Natural killer cell (primary cell): ENCODE data around the gene SDCBP2. TPM values are rescaled to one million over a fixed set of nuclear protein-coding genes. Genes with fewer than 3 reads are reported as not detected.

ENCODE experiments used
- ATAC-seq, 3 donors: fragments of 150-1000 bp in 2 of 3; fragments of 200-7000 bp in 1 of 3; cut with Tn5 transposase; 1 replicate in 1 of 3; 2 replicates in 2 of 3; pipeline ENCODE4 v1.10.0; 2021; ENCODE audit warnings: mild to moderate bottlenecking in 2 of 3, moderate library complexity in 2 of 3
- DNase-seq, 2 donors: peaks; one replicate each; pipeline versions ENCODE4 v3.0.0 to v3.0.0-alpha.2; 2013 to 2021; ENCODE audit warnings: mixed read lengths in 1 of 2
- H3K27ac ChIP-seq: one replicate; pipeline ENCODE4 v1.5.1; 2013; ENCODE audit warnings: mild to moderate bottlenecking, low read length
- H3K27me3 ChIP-seq: one replicate; pipeline ENCODE4 v1.6.1; 2013; ENCODE audit warnings: low read length; ENCODE audit not compliant: control insufficient read depth, insufficient read depth
- H3K36me3 ChIP-seq: one replicate; pipeline ENCODE4 v1.6.1; 2013; ENCODE audit warnings: low read length; ENCODE audit not compliant: control insufficient read depth, insufficient read depth
- H3K4me1 ChIP-seq: one replicate; pipeline ENCODE4 v1.6.1; 2013; ENCODE audit warnings: low read length; ENCODE audit not compliant: control insufficient read depth, insufficient read depth
- H3K4me3 ChIP-seq: one replicate; pipeline ENCODE4 v1.5.1; 2013; ENCODE audit warnings: low read length
- H3K9me3 ChIP-seq: one replicate; pipeline ENCODE4 v1.6.1; 2013; ENCODE audit warnings: low read length; ENCODE audit not compliant: control insufficient read depth, insufficient read depth
- H3K27ac Mint-ChIP-seq, 2 donors: one replicate each; pipeline ENCODE4 v1.8.0; 2022; ENCODE audit warnings: mild to moderate bottlenecking in 2 of 2, mixed read lengths in 2 of 2, moderate library complexity in 1 of 2
- H3K27me3 Mint-ChIP-seq, 2 donors: one replicate each; pipeline ENCODE4 v1.8.0; 2022; ENCODE audit warnings: low read depth in 2 of 2, mixed read lengths in 2 of 2
- H3K36me3 Mint-ChIP-seq: one replicate; pipeline ENCODE4 v1.8.0; 2022; ENCODE audit warnings: mixed read lengths
- H3K4me1 Mint-ChIP-seq, 2 donors: one replicate each; pipeline ENCODE4 v1.8.0; 2022; ENCODE audit warnings: mixed read lengths in 2 of 2
- H3K4me3 Mint-ChIP-seq: one replicate; pipeline ENCODE4 v1.8.0; 2022; ENCODE audit warnings: mild to moderate bottlenecking, moderate library complexity, mixed read lengths
- H3K9me3 Mint-ChIP-seq, 2 donors: one replicate each; pipeline ENCODE4 v1.8.0; 2022; ENCODE audit warnings: mixed read lengths in 2 of 2
- CTCF ChIP-seq: fragments of 200-600 bp; IDR thresholded peaks from one replicate; pipeline ENCODE4 v1.8.0; 2022; ENCODE audit warnings: antibody characterized with exemption
- WGBS: methylation state at CpG from one replicate; pipeline ENCODE4 v1.1.7; 2013; ENCODE audit warnings: missing lambda C conversion rate; ENCODE audit not compliant: insufficient coverage; 5-methylcytosine and 5-hydroxymethylcytosine counted together
- intact Hi-C: fragments of 100-400 bp; cut with micrococcal nuclease; formaldehyde crosslinking; loops from one replicate; pipeline ENCODE4 v1.14.2; 2022
- total RNA-seq, 4 donors: library from RNA; stranded (reverse); fragments of 120-200 nt in 1 of 4; gene quantifications; one replicate each; pipeline versions ENCODE4 v1.2.3 to v1.2.4, GENCODE V29; 2013 to 2022

The SDCBP2 gene
- total RNA-seq, 3 donors from 2014 or later (not counting 1 experiment from before 2014, with no cell fraction given) = 2.0 to 2.7 (median 2.6) TPM

DNA sequence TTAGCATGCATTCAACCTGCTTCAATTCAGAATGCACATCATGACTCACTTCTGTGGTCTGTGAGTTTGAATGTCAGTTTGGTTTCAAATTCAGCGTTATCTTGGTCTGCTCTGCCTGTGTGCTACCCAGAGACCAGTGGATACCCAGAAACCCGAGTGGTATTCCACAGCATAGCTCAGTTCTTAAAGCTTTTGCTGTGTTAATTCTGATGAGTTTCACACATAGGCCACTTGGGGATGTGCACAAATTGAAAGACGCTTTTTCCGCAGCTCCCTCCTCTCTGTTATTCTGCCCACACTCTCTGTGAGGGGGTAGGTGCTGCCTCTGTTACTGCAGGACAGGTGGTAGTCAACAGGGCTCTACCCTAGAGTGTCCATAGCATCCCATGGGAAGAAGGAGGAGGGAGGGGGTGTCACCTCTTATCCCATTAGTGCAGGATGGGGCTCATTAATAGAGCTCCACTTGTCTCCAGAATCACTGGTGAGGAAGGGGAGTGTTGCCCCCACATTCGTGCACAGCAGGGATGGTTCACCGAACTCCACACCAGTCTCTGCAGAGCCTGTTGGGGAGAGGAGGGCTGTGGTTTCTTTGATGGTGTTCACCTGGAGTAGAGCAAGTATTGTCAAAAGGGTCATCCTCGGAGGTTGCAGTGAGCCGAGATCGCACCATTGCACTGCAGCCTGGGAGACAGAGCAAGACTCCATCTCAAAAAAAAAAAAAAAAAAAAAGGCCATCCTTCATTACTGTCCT, 29.2 kb upstream of the SDCBP2 start:
- 78% methylated on average over 9 of the region's 9 CpGs for WGBS
- Histone ChIP-seq H3K4me1 (peaks cover 6% of the 10 kb centered on the region), H3K4me3 (no peak overlapping the region), H3K27ac (no peak overlapping the region), H3K27me3 (no peaks in the 10 kb centered on the region), H3K36me3 (peaks cover 13% of the 10 kb centered on the region), H3K9me3 (no peaks in the 10 kb centered on the region)
- no peak for TF ChIP-seq CTCF
- no peak for DNase-seq
- peaks cover 10 to 15% of the 10 kb centered on the region in 2 donors for H3K4me1 Mint-ChIP-seq
- H3K4me3 Mint-ChIP-seq = no peak overlapping the region
- H3K27ac Mint-ChIP-seq = no peak overlapping the region
- no peaks in the 10 kb centered on the region for H3K27me3 Mint-ChIP-seq
- ATAC-seq = no peak
- peaks cover 29% of the 10 kb centered on the region for H3K36me3 Mint-ChIP-seq
- intact Hi-C loops = no loop called here
- H3K9me3 Mint-ChIP-seq = no peaks in the 10 kb centered on the region

DNA sequence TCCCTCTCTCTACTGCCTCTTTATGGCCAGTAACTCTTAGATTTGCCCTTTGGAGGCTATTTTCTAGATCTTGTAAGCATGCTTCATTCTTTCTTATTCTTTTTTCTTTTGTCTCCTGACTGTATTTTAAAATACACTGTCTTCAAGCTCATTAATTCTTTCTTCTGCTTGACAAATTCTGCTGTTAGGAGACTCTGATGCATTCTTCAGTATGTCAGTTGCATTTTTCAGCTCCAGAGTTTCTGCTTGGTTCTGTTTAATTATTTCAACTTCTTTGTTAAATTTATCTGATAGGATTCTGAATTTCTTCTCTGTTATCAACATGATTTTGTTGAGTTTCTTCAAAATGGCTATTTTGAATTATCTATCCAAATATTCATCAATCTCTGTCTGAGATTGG, 25.0 kb upstream of the SDCBP2 start:
- no peak overlapping the region for H3K4me3 ChIP-seq
- no peak for TF ChIP-seq CTCF
- no peak overlapping the region for H3K27ac ChIP-seq
- intact Hi-C loops = no loop called here
- peaks cover 0 to 5% of the 10 kb centered on the region in 2 donors for H3K4me1 Mint-ChIP-seq
- no peaks in the 10 kb centered on the region for H3K4me1 ChIP-seq
- peaks cover 36% of the 10 kb centered on the region for H3K36me3 Mint-ChIP-seq
- no peak for DNase-seq
- no peaks in the 10 kb centered on the region for H3K27me3 ChIP-seq
- ATAC-seq = no peak
- H3K9me3 ChIP-seq = no peaks in the 10 kb centered on the region
- H3K27ac Mint-ChIP-seq = no peak overlapping the region
- no peak overlapping the region for H3K4me3 Mint-ChIP-seq
- no peaks in the 10 kb centered on the region for H3K27me3 Mint-ChIP-seq
- no peaks in the 10 kb centered on the region for H3K36me3 ChIP-seq
- peaks cover 2% of the 10 kb centered on the region in 2 donors for H3K9me3 Mint-ChIP-seq

DNA sequence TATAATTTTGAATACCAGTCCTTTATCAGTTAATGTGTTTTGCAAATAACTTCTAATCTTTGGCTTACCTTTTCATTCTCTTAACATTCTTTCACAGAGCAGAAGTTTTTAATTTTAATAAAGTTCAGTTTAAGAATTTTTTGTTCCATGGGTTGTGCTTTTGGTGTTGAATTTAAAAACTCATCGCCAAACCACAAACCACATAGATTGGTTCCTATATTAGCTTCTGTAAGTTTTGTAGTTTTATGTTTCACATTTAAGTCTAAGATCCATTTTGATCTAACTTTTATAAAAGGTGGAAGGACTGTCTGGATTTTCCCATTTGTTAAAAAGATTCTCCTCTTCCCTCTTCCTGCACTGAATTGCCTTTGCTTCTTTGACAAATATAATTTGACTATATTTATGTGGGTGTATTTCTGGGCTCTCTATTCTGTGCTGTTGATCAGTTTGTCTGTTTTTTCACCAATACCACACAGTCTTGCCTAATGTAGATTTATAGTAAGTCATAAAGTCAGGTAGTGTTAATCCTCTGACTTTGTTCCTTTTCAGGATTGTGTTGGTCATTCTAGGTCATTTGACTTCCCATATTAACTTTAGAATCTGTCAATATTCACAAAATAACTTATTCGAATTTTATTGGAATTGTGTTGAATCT, 17.5 kb upstream of the SDCBP2 start:
- no CpG with 5 or more reads among the region's 2 CpGs for WGBS
- no peaks in the 10 kb centered on the region for H3K4me1 ChIP-seq
- H3K4me3 ChIP-seq = no peak overlapping the region
- intact Hi-C loops = no loop called here
- H3K36me3 ChIP-seq = no peaks in the 10 kb centered on the region
- no peak for TF ChIP-seq CTCF
- Mint-ChIP-seq H3K4me3 (no peak overlapping the region), H3K27ac (peak overlapping the region; percentile 6 to 26), H3K9me3 (no peaks in the 10 kb centered on the region), H3K36me3 (peaks cover 11% of the 10 kb centered on the region), H3K4me1 (peaks cover 8 to 23% of the 10 kb centered on the region in 2 donors), H3K27me3 (no peaks in the 10 kb centered on the region)
- no peaks in the 10 kb centered on the region for H3K9me3 ChIP-seq
- H3K27ac ChIP-seq = no peak overlapping the region
- no peak for DNase-seq
- no peaks in the 10 kb centered on the region for H3K27me3 ChIP-seq
- no peak for ATAC-seq
